Tibial nerve (tissue), 4 donors: ENCODE measurements around the gene ARHGEF19. TPM values are rescaled to one million over a fixed set of nuclear protein-coding genes. Genes with fewer than 3 reads are reported as not detected.

ENCODE experiments used
- DNase-seq, 2 donors: peaks; one replicate each; pipeline ENCODE4 v3.0.0-alpha.2; 2019; ENCODE audit warnings: low spot score in 2 of 2
- H3K27ac ChIP-seq, 4 donors: fragments of 200-600 bp; sonication (generic) in 3 of 4; one replicate each; pipeline ENCODE4 v1.5.1; 2017 to 2019; ENCODE audit warnings: mild to moderate bottlenecking in 1 of 4
- H3K27me3 ChIP-seq, 2 donors: fragments of 200-600 bp; sonication (generic) in 1 of 2; one replicate each; pipeline versions ENCODE4 v1.5.1 to v1.6.0; 2017 to 2019
- H3K36me3 ChIP-seq, 3 donors: fragments of 200-600 bp; sonication (generic); one replicate each; pipeline ENCODE4 v1.5.1; 2018 to 2019
- H3K4me1 ChIP-seq, 4 donors: fragments of 200-600 bp; sonication (generic) in 3 of 4; one replicate each; pipeline ENCODE4 v1.5.1; 2017 to 2019
- H3K4me3 ChIP-seq, 4 donors: fragments of 200-600 bp; sonication (generic) in 3 of 4; one replicate each; pipeline ENCODE4 v1.5.1; 2017 to 2019; ENCODE audit warnings: mild to moderate bottlenecking in 1 of 4, moderate library complexity in 1 of 4
- H3K9me3 ChIP-seq, 4 donors: fragments of 200-600 bp; sonication (generic) in 3 of 4; one replicate each; pipeline ENCODE4 v1.5.1; 2017 to 2019
- EP300 ChIP-seq, 2 donors: sonication (generic); formaldehyde crosslinking; IDR thresholded peaks; one replicate each; pipeline ENCODE4 v1.6.1; 2017; ENCODE audit warnings: antibody characterized with exemption in 2 of 2, mild to moderate bottlenecking in 1 of 2
- POLR2A ChIP-seq, 2 donors: fragments of 450-650 bp; IDR thresholded peaks; one replicate each; pipeline ENCODE4 v1.6.1; 2017; ENCODE audit warnings: antibody characterized with exemption in 2 of 2, mild to moderate bottlenecking in 2 of 2, moderate library complexity in 2 of 2
- WGBS, 2 donors: methylation state at CpG; one replicate each; pipeline ENCODE4 v1.1.5; 2018; 5-methylcytosine and 5-hydroxymethylcytosine counted together
- small RNA-seq: library from RNA; depleted of rRNA; stranded (forward); fragments of <200 nt; gene quantifications from one replicate; pipeline ENCODE3, GENCODE V24; 2016
- total RNA-seq, 4 donors: library from RNA; depleted of rRNA; stranded (reverse); fragments of >200 nt; gene quantifications; one replicate each; pipeline ENCODE4 v1.1.0, GENCODE V29; 2016
- TF ChIP-seq, protein P1 (sequence below), 5 experiments: fragments of 200-600 bp in 3 of 5; fragments of 450-650 bp in 2 of 5; sonication (generic) in 3 of 5; IDR thresholded peaks; one replicate each; pipeline ENCODE4 v1.5.1; 2016 to 2019; ENCODE audit warnings: antibody characterized with exemption in 5 of 5, mild to moderate bottlenecking in 3 of 5, moderate library complexity in 2 of 5

ARHGEF19 gene
- total RNA-seq, 4 donors from 2014 or later: 7.8 to 19.3 (median 11.1) TPM

DNA sequence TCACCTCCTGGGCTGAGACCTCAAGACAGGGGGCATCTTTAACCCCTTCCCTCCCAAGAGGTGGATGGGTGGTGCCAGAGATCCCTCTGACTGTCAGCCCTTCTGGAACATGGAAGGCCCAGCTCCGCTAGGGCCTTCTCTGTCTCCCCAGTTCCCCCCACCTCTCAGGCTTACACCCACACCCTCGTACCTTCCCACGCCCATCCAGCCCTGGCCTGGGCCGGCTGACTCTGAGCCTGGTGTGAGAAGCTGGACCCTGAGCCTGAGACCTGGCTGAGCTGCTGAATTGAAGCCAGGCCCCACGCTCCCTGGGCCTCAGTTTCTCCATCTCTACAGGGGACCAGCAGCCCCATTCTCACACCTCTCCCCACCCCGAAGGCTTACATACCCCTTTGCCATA lies 61.9 kb downstream of the ARHGEF19 start:
- Histone ChIP-seq H3K27me3 (no peaks in the 10 kb centered on the region), H3K36me3 (peaks cover 0 to 32% (median 0%) of the 10 kb centered on the region in 3 donors), H3K27ac (peak overlapping the region in 3 of 4 donors; percentile 93 to 95 (median 95)), H3K9me3 (no peaks in the 10 kb centered on the region), H3K4me3 (peak overlapping the region in 1 of 4 donors; percentile 1), H3K4me1 (peaks cover 6 to 90% (median 68%) of the 10 kb centered on the region in 4 donors)
- no peak for DNase-seq
- TF ChIP-seq POLR2A (IDR thresholded peaks at IDR 0.05) (no peak), EP300 (IDR thresholded peaks at IDR 0.05) (no peak)
- TF ChIP-seq, protein P1, sequence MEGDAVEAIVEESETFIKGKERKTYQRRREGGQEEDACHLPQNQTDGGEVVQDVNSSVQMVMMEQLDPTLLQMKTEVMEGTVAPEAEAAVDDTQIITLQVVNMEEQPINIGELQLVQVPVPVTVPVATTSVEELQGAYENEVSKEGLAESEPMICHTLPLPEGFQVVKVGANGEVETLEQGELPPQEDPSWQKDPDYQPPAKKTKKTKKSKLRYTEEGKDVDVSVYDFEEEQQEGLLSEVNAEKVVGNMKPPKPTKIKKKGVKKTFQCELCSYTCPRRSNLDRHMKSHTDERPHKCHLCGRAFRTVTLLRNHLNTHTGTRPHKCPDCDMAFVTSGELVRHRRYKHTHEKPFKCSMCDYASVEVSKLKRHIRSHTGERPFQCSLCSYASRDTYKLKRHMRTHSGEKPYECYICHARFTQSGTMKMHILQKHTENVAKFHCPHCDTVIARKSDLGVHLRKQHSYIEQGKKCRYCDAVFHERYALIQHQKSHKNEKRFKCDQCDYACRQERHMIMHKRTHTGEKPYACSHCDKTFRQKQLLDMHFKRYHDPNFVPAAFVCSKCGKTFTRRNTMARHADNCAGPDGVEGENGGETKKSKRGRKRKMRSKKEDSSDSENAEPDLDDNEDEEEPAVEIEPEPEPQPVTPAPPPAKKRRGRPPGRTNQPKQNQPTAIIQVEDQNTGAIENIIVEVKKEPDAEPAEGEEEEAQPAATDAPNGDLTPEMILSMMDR (IDR thresholded peaks at IDR 0.05): no peak
- 65 to 74% methylated on average over 6 of the region's 6 CpGs for WGBS, 2 donors

DNA sequence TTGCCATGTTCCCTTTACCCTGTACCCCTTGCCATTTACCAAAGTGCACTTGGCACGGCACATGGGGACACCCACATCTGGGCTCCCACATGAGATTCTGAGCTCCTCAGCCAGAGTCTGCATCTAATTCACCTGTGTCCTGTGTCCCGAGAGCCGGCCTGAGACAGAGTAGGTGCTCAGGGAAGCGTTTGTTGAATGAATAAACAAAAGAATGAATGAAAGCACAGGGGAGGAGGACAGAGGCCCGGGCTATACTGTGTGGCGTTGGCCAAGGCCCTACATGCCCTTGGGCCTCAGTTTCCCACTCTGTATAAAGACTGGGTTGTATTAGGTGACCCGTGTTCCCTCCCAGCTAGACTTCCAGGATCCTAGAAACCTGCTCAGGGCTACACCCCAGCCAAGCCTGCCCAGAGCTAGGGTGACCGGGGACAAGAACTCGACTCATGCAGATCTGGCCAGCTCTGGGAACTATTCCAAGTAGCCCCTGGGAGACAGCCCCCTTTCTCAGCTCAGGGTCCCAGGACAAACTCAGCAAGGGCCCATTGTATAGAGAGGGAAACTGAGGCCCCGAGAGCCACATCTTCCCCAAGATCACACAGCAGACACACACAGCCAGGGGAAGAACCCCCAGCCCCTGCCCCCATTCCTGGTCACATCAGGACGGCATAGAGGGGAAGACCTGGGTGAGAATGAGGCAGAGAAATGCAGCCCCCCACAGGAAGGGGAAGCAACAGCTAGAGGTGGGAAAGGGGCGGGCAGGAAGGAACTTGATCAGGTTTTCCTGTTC lies 62.6 kb downstream of the ARHGEF19 start:
- H3K4me3 ChIP-seq: no peak overlapping the region
- no peak for DNase-seq
- TF ChIP-seq POLR2A (IDR thresholded peaks at IDR 0.05): no peak
- TF ChIP-seq, protein P1 (IDR thresholded peaks at IDR 0.05): no peak
- TF ChIP-seq EP300 (IDR thresholded peaks at IDR 0.05): no peak
- peaks cover 6 to 96% (median 73%) of the 10 kb centered on the region in 4 donors for H3K4me1 ChIP-seq
- H3K27ac ChIP-seq: peak overlapping the region in 2 of 4 donors; percentile 95
- 48 to 62% methylated on average over 12 of the region's 12 CpGs for WGBS, 2 donors
- H3K27me3 ChIP-seq: no peaks in the 10 kb centered on the region
- no peaks in the 10 kb centered on the region for H3K9me3 ChIP-seq
- peaks cover 0 to 32% (median 0%) of the 10 kb centered on the region in 3 donors for H3K36me3 ChIP-seq

DNA sequence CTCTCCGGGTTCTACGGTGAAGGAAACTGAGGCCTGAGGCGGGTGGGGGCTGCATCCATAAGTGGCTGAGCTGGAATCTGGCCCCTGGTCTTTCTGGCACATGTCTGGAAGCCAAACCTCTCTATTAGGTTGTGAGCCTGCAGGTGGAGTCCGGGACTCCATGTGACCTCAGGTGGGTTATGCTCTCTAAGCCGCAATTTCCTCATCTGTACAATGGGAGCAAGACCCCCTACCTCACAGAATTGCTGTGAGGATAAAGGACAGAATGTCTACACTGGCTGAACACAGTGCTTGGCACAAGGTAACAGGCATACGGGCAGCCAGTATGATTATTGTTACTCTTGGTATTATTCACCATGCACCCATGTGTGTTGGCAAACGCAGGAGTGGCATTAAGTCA lies 63.3 kb downstream of the ARHGEF19 start:
- H3K4me1 ChIP-seq: peaks cover 6 to 100% (median 77%) of the 10 kb centered on the region in 4 donors
- no peaks in the 10 kb centered on the region for H3K9me3 ChIP-seq
- peak overlapping the region in 2 of 4 donors; percentile 95 for H3K27ac ChIP-seq
- H3K27me3 ChIP-seq: no peaks in the 10 kb centered on the region
- H3K36me3 ChIP-seq: peaks cover 0 to 32% (median 0%) of the 10 kb centered on the region in 3 donors
- DNase-seq: no peak
- WGBS, 2 donors: 91 to 94% methylated on average over 7 of the region's 7 CpGs
- no peak for TF ChIP-seq EP300 (IDR thresholded peaks at IDR 0.05)
- TF ChIP-seq, protein P1 (IDR thresholded peaks at IDR 0.05): no peak
- TF ChIP-seq POLR2A (IDR thresholded peaks at IDR 0.05): no peak
- H3K4me3 ChIP-seq: no peak overlapping the region

DNA sequence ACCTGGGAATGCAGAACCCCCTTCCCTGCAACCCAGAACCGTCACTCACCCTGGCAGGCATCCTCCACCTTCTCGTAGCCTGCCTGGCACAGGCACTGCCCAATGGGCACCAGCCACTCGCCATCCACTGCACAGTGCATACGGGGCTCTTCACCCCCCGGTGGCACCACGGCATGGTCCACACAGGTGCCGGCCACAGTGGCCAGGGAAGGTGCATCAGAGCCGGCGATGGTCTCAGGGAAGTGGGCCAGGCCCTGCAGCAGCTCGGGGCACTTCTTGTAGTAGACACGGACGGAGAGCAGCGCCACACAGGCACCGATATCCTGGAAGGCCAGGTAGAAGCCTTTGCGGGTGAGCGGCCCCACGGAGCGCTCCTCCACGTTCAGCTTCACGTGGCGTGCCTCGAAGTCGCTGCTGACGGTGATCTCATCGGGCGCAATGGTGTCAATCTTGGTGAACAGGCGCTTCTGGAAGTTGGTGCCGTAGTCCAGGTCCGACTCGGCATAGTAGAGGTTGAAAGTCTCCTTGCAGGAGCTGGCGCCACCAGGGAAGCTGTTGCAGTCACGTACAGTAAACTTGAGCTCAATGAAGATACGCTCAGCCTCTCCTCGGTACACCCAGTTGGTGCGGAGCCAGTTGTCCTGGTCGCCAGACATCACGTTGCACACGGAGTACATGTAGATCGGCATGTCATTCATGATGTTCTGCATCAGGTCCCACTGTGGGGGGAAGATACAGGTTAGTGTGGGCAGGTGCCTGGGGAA lies 63.9 kb downstream of the ARHGEF19 start:
- Histone ChIP-seq H3K27ac (peak overlapping the region in 2 of 4 donors; percentile 94 to 95), H3K9me3 (no peaks in the 10 kb centered on the region), H3K4me3 (no peak overlapping the region), H3K36me3 (peaks cover 0 to 34% (median 0%) of the 10 kb centered on the region in 3 donors), H3K4me1 (peaks cover 6 to 100% (median 74%) of the 10 kb centered on the region in 4 donors), H3K27me3 (no peaks in the 10 kb centered on the region)
- DNase-seq: no peak
- WGBS, 2 donors: 85 to 89% methylated on average over 22 to 37 of the region's 39 CpGs
- TF ChIP-seq, protein P1 (IDR thresholded peaks at IDR 0.05): no peak
- TF ChIP-seq EP300 (IDR thresholded peaks at IDR 0.05) (no peak), POLR2A (IDR thresholded peaks at IDR 0.05) (no peak)

Small RNA genes within 50 kb of the gene (small RNA-seq; reads per million reads assigned to genes)
- gene MT1XP1: not detected

Other genes with a start within 250 kb of the ARHGEF19 start
- gene ZBTB17, start 236.6 kb downstream of the ARHGEF19 start, total RNA-seq: 10 to 100 TPM; 34.5 to 85.2 (median 52.4) TPM
- gene SRARP, start 208.4 kb downstream of the ARHGEF19 start, total RNA-seq: under 1 TPM in 2 of 4 donors, not detected in 2; 0.39 to 0.90 TPM
- gene HSPB7, start 194.6 kb downstream of the ARHGEF19 start, total RNA-seq: 10 to 100 TPM; 10.4 to 42.6 (median 27.6) TPM
- not detected for gene CLCNKA, start 190.6 kb downstream of the ARHGEF19 start, total RNA-seq
- gene CLCNKB, start 168.9 kb downstream of the ARHGEF19 start, total RNA-seq: 1 to 10 TPM in 1 of 4 donors, under 1 TPM in 2, not detected in 1; 0.39 to 3.1 (median 0.44) TPM
- gene FAM131C, start 139.0 kb downstream of the ARHGEF19 start, total RNA-seq: not detected
- gene EPHA2, start 56.6 kb downstream of the ARHGEF19 start, total RNA-seq: 10 to 100 TPM; 30.0 to 66.9 (median 35.9) TPM
- gene CPLANE2, start 24.5 kb upstream of the ARHGEF19 start, total RNA-seq: 10 to 100 TPM in 2 of 4 donors, 1 to 10 TPM in 2; 3.6 to 14.4 (median 9.6) TPM
- gene FBXO42, start 139.8 kb upstream of the ARHGEF19 start, total RNA-seq: 10 to 100 TPM; 39.8 to 69.4 (median 54.4) TPM
- 10 to 100 TPM; 51.1 to 69.0 (median 59.6) TPM for gene SZRD1, start 154.6 kb upstream of the ARHGEF19 start, total RNA-seq
- not detected for gene SPATA21, start 224.8 kb upstream of the ARHGEF19 start, total RNA-seq
- 10 to 100 TPM; 49.4 to 57.9 (median 54.1) TPM for gene NECAP2, start 228.1 kb upstream of the ARHGEF19 start, total RNA-seq